HG03558 (cell line): ENCODE measurements around the gene HOXA5.

ENCODE experiments used
- ATAC-seq: cut with Tn5 transposase; IDR thresholded peaks from one replicate; pipeline ENCODE4 v1.9.1; 2021; ENCODE audit warnings: moderate number of reproducible peaks; ENCODE audit not compliant: unreplicated experiment; ENCODE audit errors: extremely low read depth

Gene HOXA5

DNA sequence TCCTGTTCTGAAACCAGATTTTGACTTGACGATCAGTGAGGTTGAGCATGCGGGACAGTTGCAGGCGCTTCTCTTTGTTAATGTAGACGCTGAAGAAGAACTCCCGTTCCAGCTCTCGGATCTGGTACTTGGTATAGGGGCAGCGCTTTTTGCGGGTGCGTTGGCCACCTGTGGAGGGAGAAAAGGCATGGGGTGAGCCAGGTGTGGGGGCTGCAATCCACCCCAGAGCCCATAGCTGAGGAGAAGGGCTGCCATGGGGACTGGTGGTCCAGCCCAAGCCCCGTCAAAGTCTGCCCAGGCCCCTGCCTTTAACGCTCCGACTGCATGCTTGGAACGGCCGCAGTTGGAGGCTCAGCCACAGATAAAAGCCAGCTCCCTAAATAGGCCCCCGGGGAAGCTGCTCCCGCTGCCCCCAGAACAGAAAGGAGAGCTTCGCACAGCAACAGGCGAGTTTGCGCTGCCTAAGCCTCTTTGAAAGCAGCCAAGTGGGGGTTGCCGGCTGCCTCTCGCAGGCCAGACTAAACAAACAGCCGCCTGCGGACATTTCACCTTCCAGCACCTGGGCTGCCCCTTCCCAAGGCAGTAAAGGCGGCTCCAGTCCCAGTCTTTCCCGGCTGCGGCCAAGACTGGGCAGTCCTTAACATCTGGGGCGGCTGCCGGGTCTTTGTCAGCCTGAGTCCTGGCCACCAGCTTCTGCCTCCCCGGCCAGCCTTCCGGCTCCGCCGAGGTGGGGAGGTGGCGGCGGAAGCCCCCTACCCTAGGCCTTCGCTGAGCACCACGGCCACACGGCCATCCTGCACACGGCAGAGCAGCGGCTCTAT, 39.6 kb upstream of the HOXA5 start:
- no peak for ATAC-seq

DNA sequence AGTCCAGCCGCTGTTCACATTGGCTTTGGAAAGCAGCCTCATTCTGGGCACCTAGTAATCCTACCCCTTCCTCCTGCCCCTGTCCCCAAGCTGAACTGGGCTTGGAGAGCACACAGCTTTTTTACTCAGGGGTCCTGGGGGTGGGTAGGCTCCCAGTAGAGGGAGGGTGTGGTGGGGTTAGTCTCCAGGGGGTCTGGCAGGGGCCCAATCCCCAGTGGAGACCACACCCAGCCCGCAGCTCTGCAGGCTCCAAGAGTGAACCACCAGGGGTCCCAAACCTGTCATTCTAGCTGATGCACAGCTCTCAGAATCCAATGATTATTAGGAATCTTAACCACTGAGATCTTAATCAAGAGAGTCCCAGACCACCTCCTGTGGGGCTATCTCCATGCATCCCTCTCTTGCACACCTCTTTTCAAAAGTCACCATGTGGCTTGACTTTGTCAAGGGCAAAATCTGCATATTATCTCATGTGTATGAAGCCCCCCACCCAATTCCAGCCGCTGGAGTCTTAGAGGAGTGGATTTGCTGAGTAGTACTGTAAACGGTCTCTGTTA, 38.9 kb upstream of the HOXA5 start:
- ATAC-seq, result no peak

DNA sequence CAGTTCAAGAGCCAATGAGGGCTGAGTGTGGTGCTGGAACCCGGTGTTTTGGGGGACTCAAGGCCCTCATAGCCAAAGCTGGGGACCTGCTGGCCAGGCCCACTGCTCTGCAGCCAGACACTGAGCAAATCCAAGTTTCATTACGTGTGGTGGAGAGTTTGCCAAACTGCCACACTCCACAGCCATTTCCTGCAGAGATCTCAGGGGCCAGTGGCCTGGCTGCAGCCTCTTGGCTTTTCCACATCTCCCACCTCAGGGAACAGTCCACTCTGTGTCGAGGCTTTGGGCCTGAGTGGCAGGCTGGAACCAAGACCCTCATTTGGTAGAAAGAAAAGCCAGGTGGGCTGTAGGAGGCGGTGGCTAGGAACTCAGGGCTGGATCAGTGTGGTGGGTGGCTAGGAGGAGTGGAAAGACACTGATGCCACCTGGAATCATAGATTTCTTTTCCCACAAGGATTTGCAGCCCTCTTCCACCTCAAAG, 38.4 kb upstream of the HOXA5 start:
- ATAC-seq, result no peak

GRCh38 chr7:27180431-27181420, 37.2 kb upstream of the HOXA5 start:
- ATAC-seq, result no peak

DNA sequence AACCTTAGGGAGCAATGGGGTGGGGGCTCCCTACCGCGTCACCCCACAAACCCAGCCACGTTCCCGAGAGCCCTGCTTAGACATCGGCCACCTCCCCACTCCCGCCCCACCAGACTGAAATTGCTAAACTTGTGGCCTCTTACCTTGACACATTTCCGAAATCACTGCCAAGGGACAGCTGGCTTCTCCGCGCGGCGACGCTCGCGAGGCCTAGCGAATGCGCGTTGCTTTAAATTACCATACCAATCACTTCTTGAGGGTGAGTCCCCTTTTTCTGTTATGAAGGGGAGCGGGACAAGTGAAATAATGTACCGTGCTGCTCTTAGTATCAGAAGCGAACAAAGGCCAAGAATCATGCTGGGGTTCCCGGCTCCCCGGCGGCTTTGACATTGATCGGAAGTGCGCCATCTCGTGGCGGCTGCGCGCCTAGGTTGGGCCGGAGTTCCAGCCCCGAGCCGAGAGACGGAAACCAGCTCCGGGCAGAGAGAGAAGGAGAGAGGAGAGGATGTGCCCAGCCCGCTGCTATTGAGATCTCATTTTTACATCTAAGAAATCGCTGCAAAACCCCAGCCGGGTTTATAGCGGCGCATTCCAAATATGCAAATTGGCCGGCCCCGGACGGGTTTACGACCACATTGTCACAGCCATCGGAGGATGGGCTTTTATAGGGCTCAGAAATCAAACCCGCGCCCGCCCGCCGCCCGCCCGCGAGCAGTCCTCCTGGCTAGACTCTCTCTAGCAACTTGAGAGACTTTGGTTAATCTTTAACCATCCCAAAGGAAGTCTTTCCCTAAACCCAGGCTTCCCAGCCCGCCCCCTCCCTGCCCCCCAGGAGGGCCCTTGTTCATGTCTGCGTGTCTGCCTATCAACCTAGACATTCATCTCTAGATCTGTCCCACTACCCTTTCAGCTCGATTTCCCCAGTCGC, 36.3 kb upstream of the HOXA5 start:
- ATAC-seq, result no peak

- ATAC-seq, result no peak
These were observed 35.5 kb upstream of the HOXA5 start for GRCh38 chr7:27179030-27179429.

DNA sequence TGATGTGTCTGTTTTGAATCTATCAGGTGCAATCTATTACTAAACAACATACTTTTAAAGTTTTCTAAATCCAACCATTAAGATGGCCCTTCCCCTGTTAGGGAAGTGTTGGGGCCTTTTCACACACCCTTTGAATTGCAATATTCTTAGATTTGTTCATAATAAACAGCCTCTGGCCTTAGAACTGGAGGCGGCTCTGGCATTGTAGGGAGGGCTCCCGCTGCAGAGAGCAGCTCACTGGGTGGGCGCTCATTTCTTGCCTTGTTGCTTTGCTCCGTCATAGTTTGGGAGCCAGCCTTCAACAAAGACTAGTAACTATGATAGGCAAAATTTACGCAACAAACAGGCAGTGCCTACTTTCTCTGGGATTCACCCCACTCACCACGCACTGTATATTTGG, 34.9 kb upstream of the HOXA5 start:
- ATAC-seq, result no peak

GRCh38 chr7:27177795-27178320, 34.4 kb upstream of the HOXA5 start:
- ATAC-seq, result no peak

- no peak for ATAC-seq
These were observed 33.7 kb upstream of the HOXA5 start for GRCh38 chr7:27176962-27177794.

DNA sequence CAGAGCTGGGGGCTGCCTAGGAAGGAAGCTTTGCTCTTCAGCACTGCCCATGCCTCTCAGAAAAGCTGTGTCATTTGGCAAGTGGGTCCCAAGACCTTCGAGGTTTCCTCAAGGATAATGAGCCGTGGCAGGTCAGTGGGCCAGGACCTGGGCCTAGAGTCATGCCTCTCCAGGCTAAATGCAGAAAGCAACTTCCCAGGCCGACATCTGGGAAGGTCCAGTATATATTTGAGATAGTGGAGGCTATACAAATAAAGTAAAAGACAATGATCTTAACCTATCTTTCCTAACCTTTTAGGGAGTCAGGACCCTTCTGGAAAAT, 33.0 kb upstream of the HOXA5 start:
- ATAC-seq, result no peak

- no peak for ATAC-seq
These were observed 32.4 kb upstream of the HOXA5 start for GRCh38 chr7:27175626-27176523.

DNA sequence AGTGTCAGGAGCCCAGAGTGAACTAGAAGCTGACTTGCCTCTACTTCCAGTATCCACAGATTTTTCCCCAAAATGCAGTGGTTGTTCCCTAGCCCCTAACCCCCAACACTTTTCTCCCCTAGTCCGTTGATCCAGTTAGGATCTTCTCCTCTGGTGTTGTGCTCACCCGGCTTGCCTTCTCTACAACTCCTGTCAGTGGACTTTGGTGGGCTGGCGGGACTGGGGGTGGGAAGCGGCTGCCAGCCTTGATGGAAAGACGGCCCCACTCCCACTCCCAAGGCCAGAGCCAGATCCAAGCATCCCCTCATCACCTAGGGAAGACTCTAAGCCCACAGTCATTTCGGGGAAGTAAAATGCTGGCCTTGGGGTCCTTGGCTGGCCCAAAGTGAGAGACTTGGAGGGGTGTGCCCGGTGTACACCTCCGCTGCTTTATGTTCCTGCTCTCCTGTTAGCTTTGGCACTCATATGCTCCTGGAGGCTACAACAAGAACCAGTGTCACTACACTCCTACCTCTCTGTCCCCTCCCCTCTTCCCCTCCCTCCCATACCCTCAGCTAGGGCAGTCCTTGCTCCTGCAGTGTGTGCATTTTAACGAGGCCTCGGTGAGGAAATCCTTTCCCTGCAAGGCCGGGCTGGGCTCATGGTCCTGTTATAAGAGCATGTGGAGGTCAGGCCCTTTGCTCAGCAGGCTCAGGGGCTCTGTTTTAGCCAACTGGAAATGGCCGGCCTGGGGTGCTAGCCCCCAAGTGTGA, 31.6 kb upstream of the HOXA5 start:
- no peak for ATAC-seq

DNA sequence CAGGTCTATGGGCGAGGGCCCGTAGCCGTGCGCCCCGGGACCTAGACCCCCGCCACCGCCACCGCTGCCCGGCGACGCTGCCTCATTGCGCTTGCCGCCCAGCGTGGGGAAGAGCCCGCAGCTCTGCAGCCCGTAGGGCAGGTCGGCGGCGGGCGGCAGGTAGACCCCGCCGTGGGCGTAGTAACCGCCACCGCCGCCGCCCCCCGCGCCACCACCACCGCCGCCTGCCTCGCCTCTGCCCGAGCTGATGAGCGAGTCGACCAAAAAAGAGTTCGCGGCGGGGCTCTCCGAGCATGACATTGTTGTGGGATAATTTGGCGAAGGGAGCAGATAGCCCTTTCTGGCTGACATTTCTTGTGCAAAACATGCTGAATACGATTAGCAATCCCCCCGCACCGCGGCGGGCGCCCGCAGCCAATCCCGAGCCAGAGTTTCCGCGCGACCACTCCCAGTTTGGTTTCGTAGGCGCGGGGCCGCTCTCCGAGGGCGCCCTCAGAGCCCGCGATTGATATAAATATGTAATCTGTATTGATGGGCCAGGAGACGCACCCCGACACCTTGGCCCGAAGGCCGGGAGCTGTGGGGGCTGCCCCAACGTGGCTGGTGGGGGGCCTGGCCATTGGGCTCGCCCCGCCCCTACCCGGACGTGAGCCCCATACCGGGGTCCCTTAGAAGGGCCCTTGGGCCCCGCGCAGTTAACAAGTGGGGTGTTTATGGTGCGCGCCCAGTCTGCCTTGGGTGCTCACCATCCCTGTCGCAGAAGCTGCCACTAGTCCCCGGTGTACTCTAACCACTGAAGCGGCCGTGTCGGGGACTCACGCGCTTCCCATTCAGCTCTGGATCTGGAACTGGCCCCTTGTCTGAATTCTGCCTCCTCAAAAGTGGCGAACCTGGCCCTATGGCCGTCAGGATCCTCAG, 30.7 kb upstream of the HOXA5 start, which contains the start of gene HOXA10:
Gene HOXA10, minus strand, starts transcription at position 365 of the 918 bp plus-strand sequence. Its CDS starts 14 bp downstream, at position 351.
- ATAC-seq, result no peak

DNA sequence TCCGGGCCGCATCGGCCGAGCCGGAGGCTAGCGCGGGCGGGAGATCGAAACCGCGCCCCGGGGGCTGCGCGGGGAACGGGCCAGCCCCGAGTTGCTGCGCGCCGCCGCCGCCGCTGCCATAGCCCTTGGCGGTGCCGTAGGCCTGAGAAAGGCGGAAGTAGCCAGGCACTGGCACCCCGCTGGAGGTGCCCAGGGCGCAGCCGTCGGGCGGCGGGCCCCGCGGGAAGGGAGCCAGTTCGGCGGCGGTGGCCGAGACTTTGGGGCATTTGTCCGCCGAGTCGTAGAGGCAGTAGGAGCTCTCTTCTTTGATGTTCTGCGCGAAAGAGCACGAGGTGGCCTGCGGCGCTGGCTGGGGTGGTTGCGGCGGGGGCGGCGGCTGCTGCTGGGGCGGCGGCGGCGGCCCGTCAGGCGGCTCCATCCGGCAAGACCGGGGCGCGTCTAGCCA, 30.1 kb upstream of the HOXA5 start:
- ATAC-seq, result no peak

GRCh38 chr7:27172823-27173510, 29.5 kb upstream of the HOXA5 start:
- ATAC-seq, result no peak
